A549 (cell line): ENCODE measurements around the gene VIT. TPM values are rescaled to one million over a fixed set of nuclear protein-coding genes. Genes with fewer than 3 reads are reported as not detected.

Experiments used
- ATAC-seq, 2 experiments: fragments of 200-7000 bp in 1 of 2; fragments of >200 bp in 1 of 2; cut with Nextera tagmentation in 1 of 2; cut with Tn5 transposase in 1 of 2; 3 replicates each; pipeline versions ENCODE4 v1.8.0 to v1.9.1; 2018 to 2020; ENCODE audit warnings: mild to moderate bottlenecking in 1 of 2, moderate library complexity in 1 of 2
- CTCF ChIA-PET: fragments of 300-600 bp; sonication (Branson Sonifier 250); formaldehyde crosslinking; extraction: SDS; loops from one replicate; lab custom pipeline; 2021; ENCODE audit warnings: antibody characterized with exemption, inconsistent platforms; lab: Yijun Ruan, JAX
- POLR2A ChIA-PET: fragments of 350-600 bp; formaldehyde crosslinking; extraction: SDS; loops from one replicate; lab custom pipeline; 2021; ENCODE audit warnings: antibody characterized with exemption, inconsistent platforms; lab: Yijun Ruan, JAX
- DNase-seq, 2 experiments: peaks; one replicate each; pipeline versions ENCODE4 v3.0.0 to v3.0.0-alpha.2; 2011 to 2016; ENCODE audit warnings: low read depth in 1 of 2, low spot score in 1 of 2
- FAIRE-seq: peaks from 2 replicates; lab custom pipeline; 2011; peaks lifted over from hg19 to GRCh38; lab: Jason Lieb, UNC
- H3K27ac ChIP-seq, 2 experiments: fragments of >200 bp; sonication (Bioruptor Twin); formaldehyde crosslinking; 3 replicates each; pipeline ENCODE4 v1.5.1; 2016 to 2017
- H3K4me1 ChIP-seq: fragments of >200 bp; sonication (Bioruptor Twin); formaldehyde crosslinking; 3 replicates; pipeline ENCODE4 v1.6.1; 2016
- H3K4me2 ChIP-seq: fragments of >200 bp; sonication (Bioruptor Twin); formaldehyde crosslinking; 3 replicates; pipeline ENCODE4 v1.6.1; 2016
- H3K4me3 ChIP-seq: fragments of >200 bp; sonication (Bioruptor Twin); formaldehyde crosslinking; 3 replicates; pipeline ENCODE4 v1.5.1; 2016
- H3K9me3 ChIP-seq: fragments of >200 bp; sonication (Bioruptor Twin); formaldehyde crosslinking; 3 replicates; pipeline ENCODE4 v1.6.1; 2016
- ATOH8 ChIP-seq: fragments of 250-450 bp; sonication (Bioruptor Pico); IDR thresholded peaks from 2 replicates; pipeline ENCODE4 v1.5.0; 2020; ENCODE audit warnings: low read depth, mild to moderate bottlenecking, moderate library complexity
- CBX8 ChIP-seq: fragments of 200-600 bp; sonication (generic); IDR thresholded peaks from 2 replicates; pipeline ENCODE4 v1.6.1; 2016
- CHD2 ChIP-seq: fragments of 150-350 bp; IDR thresholded peaks from 2 replicates; pipeline ENCODE4 v1.6.1; 2014; ENCODE audit warnings: low read length; ENCODE audit not compliant: partially characterized antibody
- CHD4 ChIP-seq: fragments of 200-600 bp; sonication (generic); IDR thresholded peaks from 2 replicates; pipeline ENCODE4 v1.6.1; 2016; ENCODE audit warnings: antibody characterized with exemption, mild to moderate bottlenecking, borderline replicate concordance
- EHF ChIP-seq: fragments of 250-450 bp; sonication (Bioruptor Pico); IDR thresholded peaks from 2 replicates; pipeline ENCODE4 v1.5.0; 2020; ENCODE audit warnings: mild to moderate bottlenecking
- EHMT2 ChIP-seq: fragments of 200-600 bp; sonication (generic); IDR thresholded peaks from 2 replicates; pipeline ENCODE4 v1.6.1; 2016; ENCODE audit warnings: antibody characterized with exemption, low read depth, mild to moderate bottlenecking, moderate library complexity
- ESRRA ChIP-seq: fragments of 150-350 bp; IDR thresholded peaks from 2 replicates; pipeline ENCODE4 v1.6.1; 2014; ENCODE audit warnings: mild to moderate bottlenecking, low read length, borderline replicate concordance
- FOXS1 ChIP-seq: fragments of 250-450 bp; sonication (Bioruptor Pico); IDR thresholded peaks from 2 replicates; pipeline ENCODE4 v1.5.0; 2020; ENCODE audit warnings: mild to moderate bottlenecking, moderate library complexity
- GATA3 ChIP-seq: IDR thresholded peaks from 2 replicates; pipeline ENCODE4 v1.6.1; 2012; ENCODE audit warnings: borderline replicate concordance
- HDAC2 ChIP-seq: fragments of 200-600 bp; sonication (generic); IDR thresholded peaks from 2 replicates; pipeline ENCODE4 v1.6.1; 2016
- HES2 ChIP-seq: fragments of >200 bp; sonication (Bioruptor Twin); formaldehyde crosslinking; IDR thresholded peaks from 2 replicates; pipeline ENCODE4 v1.6.1; 2016
- JUN ChIP-seq, 2 experiments: fragments of >200 bp; sonication (Bioruptor Twin); formaldehyde crosslinking; IDR thresholded peaks; 2 replicates in 1 of 2; 3 replicates in 1 of 2; pipeline ENCODE4 v1.6.1; 2016 to 2017
- MAX ChIP-seq: IDR thresholded peaks from 2 replicates; pipeline ENCODE4 v1.6.1; 2012
- NPAS2 ChIP-seq: fragments of 250-450 bp; sonication (Bioruptor Pico); IDR thresholded peaks from 2 replicates; pipeline ENCODE4 v1.8.0; 2022; ENCODE audit warnings: mild to moderate bottlenecking, moderate library complexity, borderline replicate concordance
- POLR2AphosphoS2 ChIP-seq: conservative IDR thresholded peaks from 2 replicates; pipeline ENCODE4 v1.6.1; 2012; ENCODE audit warnings: low read length, improper control_type of control experiment, inconsistent platforms
- RCOR1 ChIP-seq: fragments of 150-350 bp; IDR thresholded peaks from 2 replicates; pipeline ENCODE4 v1.6.1; 2014; ENCODE audit warnings: antibody characterized with exemption, low read length, low read depth
- RNF2 ChIP-seq: fragments of 200-600 bp; sonication (generic); IDR thresholded peaks from 2 replicates; pipeline ENCODE4 v1.6.1; 2016; ENCODE audit warnings: low read depth, mild to moderate bottlenecking, antibody characterized with exemption, moderate library complexity, borderline replicate concordance
- TFCP2L1 ChIP-seq: fragments of 250-450 bp; sonication (Bioruptor Pico); IDR thresholded peaks from 2 replicates; pipeline ENCODE4 v1.5.0; 2021; ENCODE audit warnings: mild to moderate bottlenecking
- WGBS: methylation state at CpG from one replicate; pipeline ENCODE4 v1.1.6; 2017; ENCODE audit errors: missing lambda C conversion rate; 5-methylcytosine and 5-hydroxymethylcytosine counted together
- polyA plus RNA-seq, 4 experiments: library from polyadenylated mRNA; depleted of rRNA in 3 of 4; stranded (reverse); fragments of >200 nt; fragmentation: RNase III in 1 of 4; extraction: RNeasy Plus Mini Kit Qiagen cat#74134 plus additional on column Dnase treatment in 1 of 4; gene quantifications; 2 replicates in 3 of 4; 3 replicates in 1 of 4; pipeline ENCODE4 v1.2.3, GENCODE V29; 2011 to 2017

Gene VIT
- polyA plus RNA-seq, 2 of the 4 experiments (the other 2 are of a cell fraction): not detected

DNA sequence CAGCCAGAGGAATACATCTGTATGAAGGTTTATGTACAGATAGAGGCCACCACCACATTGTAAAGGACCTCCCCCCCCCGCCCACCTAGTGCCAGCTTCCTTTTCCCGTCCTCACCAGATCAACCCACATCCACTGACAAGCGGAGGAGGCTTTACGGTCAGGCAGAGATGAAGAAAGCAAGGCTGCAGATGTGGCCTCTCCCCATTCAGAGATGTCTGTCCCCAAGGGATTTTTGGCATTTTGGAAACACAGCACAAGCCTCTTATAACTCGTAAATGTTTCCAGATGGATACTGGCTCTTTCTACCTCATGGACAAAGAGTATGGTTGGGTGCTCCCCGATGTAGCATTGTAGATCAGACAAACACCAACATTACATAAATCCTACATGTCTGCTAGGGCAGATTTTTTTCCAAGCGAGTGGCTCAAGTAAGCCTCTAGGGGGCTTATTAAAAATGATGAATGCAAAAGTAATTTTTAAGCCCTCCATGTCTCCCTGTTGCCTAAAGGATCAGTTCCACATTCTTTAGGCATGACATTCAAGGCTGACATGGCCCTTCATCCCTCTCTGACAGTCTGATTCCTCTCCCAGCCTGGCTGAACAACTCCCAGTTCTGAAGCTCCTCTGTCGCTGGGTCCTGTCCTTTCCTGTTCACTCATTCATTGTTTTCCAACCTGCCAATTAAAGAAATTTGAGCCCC, 11.7 kb downstream of the VIT start:
- Histone ChIP-seq H3K9me3 (peaks cover 10% of the 10 kb centered on the region), H3K4me1 (no peaks in the 10 kb centered on the region), H3K4me2 (no peak overlapping the region), H3K27ac (no peak overlapping the region), H3K4me3 (no peak overlapping the region)
- FAIRE-seq: no peak
- peak in 1 of 2 experiments; percentile 59; a peak in 3 of 6 replicates for ATAC-seq
- 66% methylated on average over 8 of the region's 8 CpGs for WGBS
- no peak for DNase-seq
- TF ChIP-seq EHMT2 (no peak), CHD2 (no peak)
- CTCF ChIA-PET: no interaction called here
- POLR2A ChIA-PET: no interaction called here

DNA sequence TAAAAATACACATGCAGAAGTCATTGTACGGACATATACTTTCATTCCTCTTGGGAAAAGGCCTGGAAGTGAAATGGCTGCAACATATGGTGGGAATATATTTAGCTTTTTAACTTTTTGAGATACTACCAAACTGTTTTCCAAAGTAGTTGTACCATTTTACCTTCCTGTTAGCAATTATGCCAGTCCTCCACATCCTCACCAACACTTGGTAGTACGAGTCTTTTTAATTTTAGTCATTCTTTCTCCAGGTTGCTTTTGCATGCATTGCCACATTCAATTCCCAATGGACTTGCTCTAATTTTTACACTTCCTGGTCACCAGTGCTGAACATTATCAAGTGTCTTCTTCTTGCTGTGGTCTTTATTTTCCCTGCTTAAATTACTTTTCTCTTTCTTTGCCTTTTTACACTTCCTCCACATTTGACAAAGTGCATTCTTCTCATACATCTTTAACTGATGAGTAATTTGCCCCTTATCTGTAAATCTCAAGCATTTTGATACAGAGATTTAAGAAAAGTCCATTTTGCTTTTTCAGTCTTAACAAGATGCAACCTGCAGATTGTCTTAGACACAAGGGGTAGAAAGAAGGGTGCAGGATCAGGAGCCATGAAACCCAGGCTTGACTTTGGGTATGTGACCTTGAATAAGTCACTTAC, 14.5 kb downstream of the VIT start:
- CTCF ChIA-PET: no interaction called here
- no peak overlapping the region for H3K4me3 ChIP-seq
- H3K27ac ChIP-seq: no peak overlapping the region
- ATAC-seq (no peak), DNase-seq (no peak), FAIRE-seq (no peak)
- H3K4me2 ChIP-seq: no peak overlapping the region
- H3K9me3 ChIP-seq: peaks cover 10% of the 10 kb centered on the region
- POLR2A ChIA-PET: no interaction called here
- H3K4me1 ChIP-seq: no peaks in the 10 kb centered on the region
- no peak for TF ChIP-seq GATA3
- TF ChIP-seq NPAS2: no peak
- TF ChIP-seq CHD4: no peak
- no peak for TF ChIP-seq RCOR1
- no peak for TF ChIP-seq ESRRA
- TF ChIP-seq MAX: no peak
- no peak for TF ChIP-seq POLR2AphosphoS2
- WGBS: 60% methylated on average over 2 of the region's 2 CpGs

- CTCF ChIA-PET: no interaction called here
- ATAC-seq (no peak), FAIRE-seq (peak; percentile 18), DNase-seq (no peak)
- Histone ChIP-seq H3K4me3 (no peak overlapping the region), H3K4me2 (no peak overlapping the region), H3K9me3 (peaks cover 10% of the 10 kb centered on the region), H3K27ac (no peak overlapping the region), H3K4me1 (no peaks in the 10 kb centered on the region)
- TF ChIP-seq FOXS1: no peak
- no peak for TF ChIP-seq CBX8
- POLR2A ChIA-PET: no interaction called here
- WGBS: 24% methylated on average over 5 of the region's 5 CpGs
These were observed 15.3 kb downstream of the VIT start for GRCh38 chr2:36711741-36712314.

GRCh38 chr2:36713310-36713709, 16.8 kb downstream of the VIT start:
- H3K4me2 ChIP-seq: no peak overlapping the region
- no peaks in the 10 kb centered on the region for H3K4me1 ChIP-seq
- peaks cover 10% of the 10 kb centered on the region for H3K9me3 ChIP-seq
- FAIRE-seq (no peak), DNase-seq (no peak), ATAC-seq (peak; percentile 30 to 35; a peak in 2 of 6 replicates)
- WGBS: 70% methylated on average over 8 of the region's 8 CpGs
- CTCF ChIA-PET: no interaction called here
- POLR2A ChIA-PET: no interaction called here
- H3K4me3 ChIP-seq: no peak overlapping the region
- TF ChIP-seq JUN (IDR thresholded peaks at IDR 0.05) (no peak), CBX8 (no peak), EHF (CRISPR knock-in tag) (no peak), TFCP2L1 (no peak), HES2 (no peak), RNF2 (no peak), ATOH8 (no peak), MAX (no peak), HDAC2 (no peak), GATA3 (no peak)
- no peak overlapping the region for H3K27ac ChIP-seq
